IPS DF 4.7 (cell line): Measurements from ENCODE around the gene CAMK1.

Experiments used
- DNase-seq: peaks from one replicate; pipeline ENCODE4 v3.0.0-alpha.2; 2013; ENCODE audit warnings: low spot score; ENCODE audit errors: extremely low read depth

CAMK1 gene

GRCh38 chr3:9793161-9793781 is 23.5 kb upstream of the CAMK1 start:
- DNase-seq, result no peak

- DNase-seq, result no peak
These were observed 22.8 kb upstream of the CAMK1 start, which contains the start of the genes ARPC4 and TADA3 for GRCh38 chr3:9792405-9793160. TSS of gene ARPC4 (plus strand) at chr3:9793082. CDS start at chr3:9793122, 40 bp downstream. TSS of gene TADA3 (minus strand) at chr3:9792473. CDS start at chr3:9791466, 1,007 bp downstream.

- DNase-seq, result no peak
These were observed 22.1 kb upstream of the CAMK1 start for GRCh38 chr3:9791790-9792404.

GRCh38 chr3:9791127-9791526 is 21.4 kb upstream of the CAMK1 start:
- no peak for DNase-seq

GRCh38 chr3:9787714-9788113 is 18.0 kb upstream of the CAMK1 start:
- DNase-seq, result no peak

- no peak for DNase-seq
These were observed 17.3 kb upstream of the CAMK1 start for GRCh38 chr3:9786825-9787669.

GRCh38 chr3:9786209-9786739 is 16.5 kb upstream of the CAMK1 start:
- DNase-seq, result no peak

- DNase-seq, result no peak
These were observed 15.9 kb upstream of the CAMK1 start for GRCh38 chr3:9785602-9786001.

- DNase-seq, result no peak
These were observed 15.2 kb upstream of the CAMK1 start for GRCh38 chr3:9784965-9785364.

- DNase-seq, result no peak
These were observed 14.2 kb upstream of the CAMK1 start for GRCh38 chr3:9783954-9784353.

GRCh38 chr3:9782770-9783169 is 13.0 kb upstream of the CAMK1 start:
- DNase-seq, result no peak

- DNase-seq, result no peak
These were observed 12.3 kb upstream of the CAMK1 start for GRCh38 chr3:9781978-9782603.

GRCh38 chr3:9781551-9781950 is 11.8 kb upstream of the CAMK1 start:
- DNase-seq, result no peak

GRCh38 chr3:9780910-9781309 is 11.2 kb upstream of the CAMK1 start:
- DNase-seq, result no peak

GRCh38 chr3:9780458-9780812 is 10.7 kb upstream of the CAMK1 start:
- no peak for DNase-seq

- DNase-seq, result no peak
These were observed 10.1 kb upstream of the CAMK1 start for GRCh38 chr3:9779721-9780457.

- no peak for DNase-seq
These were observed 9.4 kb upstream of the CAMK1 start for GRCh38 chr3:9779075-9779593.

- DNase-seq, result no peak
These were observed 8.7 kb upstream of the CAMK1 start for GRCh38 chr3:9778143-9779074.

- DNase-seq, result no peak
These were observed 7.9 kb upstream of the CAMK1 start for GRCh38 chr3:9777694-9778021.
